CD4-positive, alpha-beta T cell treated with Interleukin-12 subunit alpha and Interleukin-12 subunit beta, for 1 hour (primary cell): Measurements from ENCODE around the gene FAM83F.

Source experiments
- DNase-seq: peaks from one replicate; pipeline ENCODE4 v3.0.0-alpha.2; 2020

The FAM83F gene

DNA sequence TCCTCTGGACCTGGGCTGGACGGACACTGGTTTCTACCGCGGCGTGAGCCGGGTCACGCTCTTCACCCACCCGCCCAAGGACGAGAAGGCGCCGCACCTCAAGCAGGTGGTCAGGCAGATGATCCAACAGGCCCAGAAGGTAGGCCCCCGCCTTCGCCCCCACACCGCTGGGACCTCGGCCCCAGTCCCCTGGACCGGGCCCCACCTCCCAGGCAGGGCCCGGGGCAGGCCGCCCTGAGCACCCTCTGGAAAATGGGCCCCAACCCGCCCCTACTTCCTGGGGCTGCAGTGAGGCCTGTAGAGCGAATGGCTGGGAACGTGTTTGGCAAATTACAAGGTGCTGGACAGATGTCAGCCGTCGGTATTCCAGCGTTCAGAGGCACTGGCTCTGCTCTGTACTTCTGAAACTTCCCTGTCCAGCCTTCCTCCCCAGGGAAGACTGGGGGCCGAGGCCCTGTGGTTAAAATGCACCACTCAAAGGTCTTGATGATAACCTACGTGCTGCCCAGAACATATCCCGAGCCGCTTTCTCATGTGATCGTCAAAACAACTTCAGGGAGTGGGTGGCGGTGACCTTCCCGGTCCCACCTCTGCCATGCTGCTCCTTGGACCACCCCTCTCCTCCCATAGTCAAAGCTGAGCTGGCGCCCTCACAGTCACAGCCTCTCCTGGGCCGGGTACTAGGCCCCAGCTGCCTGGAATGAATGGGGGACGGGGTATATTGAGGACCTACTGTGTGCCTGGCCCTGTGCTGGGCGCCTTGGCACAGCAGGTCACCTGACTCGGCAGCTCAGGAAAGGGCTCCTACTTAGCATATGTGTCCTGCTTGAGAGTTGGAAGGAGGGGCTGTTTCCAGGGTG is 869 bp downstream of the FAM83F start:
- no peak for DNase-seq

DNA sequence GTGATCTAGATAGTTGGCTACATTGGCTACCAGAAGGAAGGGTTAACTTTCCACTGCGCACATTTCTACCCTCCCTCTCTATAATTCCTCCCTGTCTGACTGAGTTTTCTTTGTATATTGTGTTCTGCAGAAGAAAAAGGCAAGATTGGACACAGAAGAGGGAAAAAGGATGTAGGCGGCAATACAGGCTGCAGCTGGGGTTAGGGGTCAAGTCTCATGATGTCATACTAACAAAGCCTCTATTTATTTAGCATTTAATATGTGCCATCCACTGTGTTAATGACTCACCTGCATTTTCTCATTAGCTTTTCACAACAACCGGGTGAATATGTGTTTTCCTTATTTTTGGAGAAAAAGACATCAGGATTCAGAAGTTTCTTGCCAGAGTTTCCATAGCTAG is 2.0 kb downstream of the FAM83F start:
- no peak for DNase-seq

DNA sequence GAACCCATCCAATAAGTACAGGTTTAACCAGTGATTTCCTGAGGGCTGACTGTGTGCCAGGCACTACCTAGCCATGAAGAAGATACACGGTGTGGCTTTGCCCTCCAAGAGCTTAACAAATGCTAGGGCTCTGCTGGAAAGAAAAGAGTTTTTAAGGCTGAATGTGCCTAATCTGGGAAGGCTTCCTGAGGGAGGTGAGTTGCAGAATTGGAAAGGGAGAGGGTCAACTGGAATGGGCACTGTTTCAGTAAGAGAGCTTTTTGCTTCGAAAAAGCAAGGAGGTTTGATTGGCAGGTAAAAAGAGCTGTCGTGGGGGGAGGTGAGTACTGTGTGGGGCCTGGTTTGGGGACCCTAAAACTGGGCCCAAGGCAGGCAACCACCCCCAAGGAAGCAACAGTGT is 2.7 kb downstream of the FAM83F start:
- no peak for DNase-seq

DNA sequence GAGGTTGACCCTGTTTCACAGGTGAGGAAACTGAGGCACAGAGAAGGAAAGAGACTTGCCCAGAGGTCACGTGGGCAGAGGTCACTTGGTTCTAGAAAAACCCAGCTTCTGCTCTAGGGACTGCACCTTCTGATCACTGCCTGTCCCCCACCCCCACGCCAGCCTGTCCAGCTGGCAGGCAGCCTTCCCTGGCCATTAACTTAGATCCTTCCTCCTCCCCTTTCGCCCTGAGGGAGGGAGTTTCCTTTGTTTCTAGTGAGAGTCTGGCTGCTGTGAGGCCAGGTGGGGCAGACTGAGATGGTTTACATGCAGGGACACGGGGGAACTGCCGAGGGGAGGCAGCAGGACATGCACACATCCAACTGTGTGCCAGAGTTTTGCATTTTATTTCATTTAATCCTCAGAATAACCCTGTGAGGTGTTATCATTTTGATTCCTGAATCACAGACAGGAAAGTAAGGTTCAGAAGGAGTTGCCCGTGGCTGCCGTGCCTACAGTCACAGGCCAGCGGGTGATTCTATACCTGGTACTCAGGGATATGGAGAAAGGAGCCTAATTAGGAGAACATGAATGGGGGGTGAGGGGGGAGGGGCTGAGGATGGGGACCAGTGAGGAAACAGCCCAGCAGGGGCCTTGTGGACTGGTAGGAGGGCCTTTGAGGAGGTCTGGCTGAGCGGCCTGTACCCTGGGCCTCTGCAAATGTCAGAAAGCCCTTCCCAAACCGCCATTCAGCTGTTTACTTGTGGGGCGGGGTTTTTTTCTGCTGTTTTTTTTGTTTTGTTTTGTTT is 3.4 kb downstream of the FAM83F start:
- DNase-seq, result no peak

DNA sequence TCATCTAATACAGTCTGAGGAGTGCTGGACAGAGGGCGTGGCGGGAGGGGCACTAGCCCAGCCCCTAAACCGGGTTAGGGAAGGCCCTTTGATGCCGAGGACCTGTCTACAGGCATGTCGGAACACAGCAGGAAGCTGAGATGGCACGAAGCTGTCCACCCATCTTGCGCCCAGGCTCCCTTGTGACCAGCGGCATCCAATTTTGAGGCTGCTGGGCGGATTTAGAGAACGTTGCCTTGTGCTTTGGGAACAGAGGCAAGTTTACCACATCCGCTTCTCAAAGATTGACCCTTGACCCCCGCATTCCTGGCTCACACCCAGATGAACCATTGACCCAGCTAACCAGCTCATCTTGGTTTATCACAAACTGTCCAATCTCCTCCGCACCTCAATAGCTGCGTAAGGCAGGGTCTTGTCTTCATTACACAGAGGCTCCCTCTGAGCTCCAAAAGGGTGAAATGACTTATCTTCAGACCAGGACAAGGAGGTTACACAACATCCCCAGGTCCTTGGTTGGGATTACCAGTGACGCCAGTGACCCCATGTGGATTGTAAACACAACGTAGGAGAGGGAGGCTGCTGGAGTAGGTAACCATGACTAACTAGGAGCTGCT is 4.5 kb downstream of the FAM83F start:
- DNase-seq, result no peak

DNA sequence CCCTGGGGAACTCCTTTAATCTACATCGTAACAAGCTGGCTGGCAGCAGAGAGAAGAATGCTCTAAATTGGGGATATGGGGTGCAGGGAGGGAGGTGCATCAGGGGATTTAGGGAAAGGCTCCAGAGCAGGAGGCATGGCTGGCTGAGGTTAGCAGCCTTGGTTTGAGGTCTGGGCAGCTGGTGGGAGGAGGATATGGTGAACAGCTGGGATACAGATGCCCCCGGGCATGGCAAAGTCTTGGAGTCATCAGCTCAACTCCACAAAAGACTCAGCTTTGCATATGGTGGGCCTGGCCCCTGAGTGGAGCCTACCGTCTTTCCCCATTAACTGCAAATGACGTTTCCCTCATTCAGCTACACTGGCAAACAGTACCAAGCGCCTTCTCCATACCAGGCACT is 5.4 kb downstream of the FAM83F start:
- DNase-seq, result no peak

DNA sequence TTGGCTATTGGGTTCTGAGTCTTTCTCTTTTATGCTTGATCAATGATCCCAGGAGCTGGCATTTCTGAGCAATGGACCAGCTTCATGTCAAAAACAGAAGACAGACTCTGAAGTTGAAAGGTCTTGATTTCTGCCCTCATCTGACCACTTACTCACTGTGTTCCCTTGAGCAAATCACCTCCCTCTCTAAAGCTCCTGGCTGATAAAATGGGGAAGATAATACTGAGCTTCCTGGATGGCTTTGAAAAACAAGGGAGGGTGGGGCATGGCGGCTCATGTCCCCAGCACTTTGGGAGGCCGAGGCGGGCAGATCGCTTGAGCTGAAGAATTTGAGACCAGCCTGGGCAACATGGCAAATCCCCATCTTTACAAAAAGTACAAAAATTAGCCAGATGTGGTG is 6.4 kb downstream of the FAM83F start:
- no peak for DNase-seq

DNA sequence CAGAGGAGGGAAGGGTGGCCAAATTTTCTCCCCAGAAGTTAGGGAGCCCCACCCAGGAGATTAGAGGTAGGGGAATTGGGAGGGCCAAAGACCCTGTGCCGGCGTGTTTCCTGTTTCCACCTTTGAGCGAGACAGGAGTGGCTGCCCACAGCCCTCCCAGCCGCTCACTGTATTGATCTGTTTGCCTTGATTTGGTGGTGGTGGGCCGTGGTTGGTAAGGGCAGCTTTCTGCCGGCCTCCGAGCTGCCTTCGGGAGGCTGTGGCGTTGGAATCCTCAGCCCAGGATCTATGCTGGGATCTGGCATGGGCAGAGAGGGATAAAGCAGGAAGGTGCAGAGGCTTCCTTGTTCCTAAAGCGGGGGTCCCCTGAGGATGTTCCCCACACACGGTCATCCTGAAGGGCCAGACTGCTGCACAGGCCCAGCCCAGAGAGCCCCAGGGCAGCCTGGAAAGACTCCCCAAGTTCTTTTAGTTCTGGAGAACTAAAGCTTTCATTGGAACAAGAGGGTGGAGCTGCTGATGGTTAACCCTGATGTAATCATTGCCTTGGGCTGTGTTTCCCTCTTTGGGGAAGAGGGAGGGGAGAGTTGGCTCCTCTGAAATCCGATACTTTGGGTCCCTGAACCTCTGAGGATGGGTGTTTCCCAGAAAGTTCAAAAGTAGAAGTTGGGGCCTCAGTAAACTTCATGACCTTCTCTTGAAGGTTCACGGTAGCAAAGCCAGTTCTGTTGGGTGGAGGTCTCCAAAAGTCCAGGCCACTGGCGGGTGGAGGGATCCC is 7.2 kb downstream of the FAM83F start:
- DNase-seq, result no peak

DNA sequence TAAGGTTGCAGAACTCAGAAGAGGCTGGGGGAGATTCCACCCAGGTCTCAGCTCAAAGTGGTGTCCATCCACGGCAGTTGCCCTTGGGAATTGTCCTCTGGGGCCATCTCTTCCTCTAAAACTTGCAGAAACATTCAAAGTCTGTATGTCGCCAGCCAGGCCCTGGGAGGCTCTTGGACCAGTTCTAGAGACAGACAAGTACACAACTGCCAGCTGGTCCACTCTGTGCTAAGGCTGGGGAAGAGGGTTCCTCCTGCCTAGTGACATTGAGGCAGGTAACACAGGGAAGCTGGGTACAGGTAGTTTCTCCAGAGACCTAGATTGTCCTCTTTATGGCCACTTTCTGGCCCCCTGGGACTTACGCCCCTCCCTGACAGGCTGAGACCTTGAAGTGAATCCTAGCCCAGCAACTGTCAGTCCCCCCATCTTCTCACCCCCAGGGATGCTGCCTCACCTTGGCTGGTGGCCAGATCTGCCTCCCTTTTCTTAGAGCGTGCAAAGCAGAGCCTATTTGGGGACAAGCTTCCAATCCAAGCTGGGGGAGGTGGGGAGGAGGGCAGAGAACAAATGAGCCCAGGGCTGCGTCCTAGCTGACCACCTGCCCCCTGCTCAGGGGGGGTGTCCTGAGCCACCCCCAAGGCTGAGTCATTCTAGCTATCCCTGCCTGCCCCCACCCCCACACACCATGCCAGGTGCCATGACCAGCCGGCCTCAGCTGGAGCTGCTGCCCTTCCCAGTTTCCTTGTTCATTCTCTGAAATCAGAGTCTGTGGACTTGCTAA is 8.4 kb downstream of the FAM83F start:
- no peak for DNase-seq

DNA sequence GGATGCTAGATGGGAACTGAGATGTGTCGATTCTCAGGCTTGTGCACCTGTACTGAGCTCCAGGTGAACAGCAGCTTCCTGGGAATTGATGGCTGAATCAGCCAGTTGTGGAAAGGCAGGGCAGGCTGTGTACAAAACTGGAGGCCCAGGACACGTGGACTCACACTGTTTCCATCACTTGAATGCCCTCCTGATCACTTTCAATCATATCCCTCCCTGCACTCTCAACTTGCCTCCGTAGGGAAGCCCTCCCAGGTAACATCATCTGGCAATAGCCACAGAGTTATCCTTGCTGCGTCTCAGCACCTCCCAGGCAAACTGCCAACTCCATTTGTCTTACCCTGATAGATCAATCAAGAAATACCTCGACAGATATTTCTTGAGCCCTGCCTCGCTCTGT is 10.1 kb downstream of the FAM83F start:
- DNase-seq, result no peak

DNA sequence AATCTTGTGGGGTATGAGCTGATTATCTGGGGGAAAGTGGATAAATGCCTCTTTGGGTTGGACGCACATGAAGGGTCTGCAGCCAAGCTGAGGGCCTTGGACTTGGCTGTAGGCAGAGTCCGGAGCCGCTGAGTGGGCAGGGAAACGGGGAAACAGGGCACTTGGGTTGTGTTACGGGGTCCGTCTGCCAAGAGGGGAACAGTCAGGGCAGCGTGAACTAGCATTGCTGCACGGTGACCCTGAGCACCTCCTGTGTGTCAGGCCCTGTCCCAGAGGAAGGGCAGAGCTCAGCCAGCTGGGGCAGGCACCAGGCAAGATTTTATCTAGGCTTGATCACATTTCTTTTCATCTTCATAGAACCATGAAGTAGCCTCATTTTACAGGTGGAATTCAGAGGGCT is 11.9 kb downstream of the FAM83F start:
- no peak for DNase-seq

DNA sequence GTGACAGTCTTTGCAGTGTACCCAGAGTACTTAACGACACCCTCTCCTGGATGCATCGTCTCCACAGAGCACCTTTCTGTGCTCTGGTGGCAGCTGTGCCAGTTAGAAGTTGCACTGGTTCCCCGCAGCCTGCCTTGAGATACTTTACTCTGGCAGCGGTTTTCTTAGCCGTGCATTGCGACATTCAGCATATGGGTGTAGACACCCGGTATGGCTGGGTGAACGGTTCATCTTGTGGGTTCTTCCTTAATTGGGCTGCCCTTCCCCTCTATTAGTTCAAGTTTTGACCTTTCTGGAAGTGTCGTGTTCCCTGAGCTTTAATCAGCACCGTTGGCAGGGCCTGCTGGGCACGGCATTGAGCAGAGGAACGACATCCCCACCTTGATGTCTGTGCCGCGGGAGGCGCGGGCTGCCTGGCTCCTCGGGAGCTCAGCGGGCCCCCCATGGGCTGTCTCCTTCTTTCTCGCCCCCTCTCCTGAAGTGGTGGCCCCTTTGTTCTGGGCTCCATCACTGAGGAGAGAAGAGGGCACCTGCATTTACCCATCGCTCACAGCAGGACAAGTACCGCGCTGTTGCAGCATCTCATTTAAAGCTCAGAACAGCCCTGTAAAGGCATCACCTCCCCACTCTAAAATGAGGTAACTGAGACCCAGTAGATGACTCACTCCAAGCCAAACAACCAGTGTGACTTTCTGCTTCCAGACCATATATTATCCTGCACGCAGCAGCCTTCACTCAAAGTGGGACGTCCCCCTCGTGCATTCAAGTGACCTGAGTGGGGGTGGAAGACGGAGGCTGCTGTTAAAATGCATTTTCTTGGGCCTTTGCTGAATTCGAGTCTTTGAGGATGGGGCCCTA is 13.3 kb downstream of the FAM83F start:
- DNase-seq, result no peak

DNA sequence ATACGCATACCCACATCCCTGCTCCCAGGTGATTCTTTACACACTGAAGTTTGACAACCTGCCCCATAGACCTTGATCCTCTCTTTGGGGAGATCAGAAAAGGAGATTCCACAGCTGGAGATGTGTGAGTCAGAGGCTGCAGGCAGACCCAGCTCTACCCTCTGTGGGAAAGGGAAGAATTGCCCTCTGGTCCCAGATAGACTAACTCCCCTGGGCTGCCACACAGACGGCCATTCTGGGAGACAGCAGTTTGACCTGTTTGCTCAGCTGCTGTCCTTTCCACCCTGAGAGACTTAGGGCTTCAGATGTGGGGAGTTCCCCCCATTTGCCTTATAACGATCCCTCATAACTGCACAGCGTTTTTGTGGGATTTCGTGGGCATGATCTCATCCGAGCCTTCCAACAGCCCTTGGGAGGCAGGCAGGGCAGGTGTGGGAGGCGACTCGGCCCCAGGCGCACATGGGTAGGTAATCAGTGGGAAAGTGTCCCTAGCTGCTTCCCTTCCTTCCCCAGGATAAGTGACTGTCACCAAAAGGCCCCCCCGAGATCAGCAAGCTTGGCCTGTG is 14.1 kb downstream of the FAM83F start:
- no peak for DNase-seq

DNA sequence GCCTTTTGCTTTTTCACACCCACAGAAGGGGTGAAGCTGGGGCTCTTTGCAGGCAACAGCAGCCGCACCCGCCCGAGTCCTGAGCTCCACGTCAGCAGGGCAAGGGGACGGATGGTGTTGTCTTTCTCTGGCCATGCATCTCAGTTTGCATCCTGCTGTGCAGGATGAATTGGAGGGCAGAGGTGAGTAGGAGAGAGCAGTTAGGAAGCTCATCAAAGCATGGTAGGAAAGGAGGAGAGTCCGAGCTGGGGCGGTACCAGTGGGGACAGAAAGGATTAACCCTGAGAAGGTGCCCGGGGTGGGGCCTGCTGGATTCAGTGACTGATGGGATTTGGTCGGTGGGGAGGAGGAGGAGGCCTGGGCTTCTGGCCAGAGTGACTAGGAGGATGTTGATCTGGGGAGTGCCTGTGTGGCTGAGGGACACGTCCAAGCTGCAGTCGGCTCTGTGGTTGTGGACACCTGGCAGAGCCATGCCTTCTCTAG is 14.6 kb downstream of the FAM83F start:
- no peak for DNase-seq

DNA sequence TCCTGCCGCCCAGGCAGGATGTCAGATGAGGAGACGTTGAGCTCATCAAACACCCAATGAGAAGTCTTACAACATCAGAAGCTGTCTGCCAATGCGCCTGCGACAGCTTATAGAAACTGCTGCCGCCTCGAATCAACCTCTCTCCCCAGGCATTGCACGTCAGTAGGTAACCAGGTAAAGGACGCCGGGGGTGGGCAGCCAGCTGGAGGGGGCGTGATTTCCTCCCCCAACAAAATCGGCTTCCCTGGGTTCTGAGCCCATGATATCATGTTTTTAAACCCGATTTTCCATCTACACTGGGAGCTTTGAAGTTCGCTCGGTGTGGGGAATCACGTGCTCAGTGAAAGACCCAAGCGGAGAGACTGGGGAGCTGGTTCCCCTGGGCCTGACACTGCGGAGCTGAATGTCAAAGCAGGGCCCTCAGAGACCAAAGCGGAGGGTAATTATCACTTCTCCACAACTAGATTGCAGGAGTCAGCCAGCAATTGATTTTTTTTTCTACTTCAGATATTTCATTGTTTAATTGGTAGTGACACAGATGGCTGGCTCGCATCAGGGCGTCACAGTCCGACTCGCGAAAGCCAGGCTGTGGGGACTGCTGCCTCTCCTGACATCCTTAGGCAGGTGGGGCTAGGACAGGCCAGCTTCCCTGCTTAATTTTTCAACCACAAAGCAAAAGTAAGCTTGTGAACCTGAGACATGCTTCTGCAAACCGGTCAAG is 15.4 kb downstream of the FAM83F start:
- DNase-seq, result peak; percentile 25

DNA sequence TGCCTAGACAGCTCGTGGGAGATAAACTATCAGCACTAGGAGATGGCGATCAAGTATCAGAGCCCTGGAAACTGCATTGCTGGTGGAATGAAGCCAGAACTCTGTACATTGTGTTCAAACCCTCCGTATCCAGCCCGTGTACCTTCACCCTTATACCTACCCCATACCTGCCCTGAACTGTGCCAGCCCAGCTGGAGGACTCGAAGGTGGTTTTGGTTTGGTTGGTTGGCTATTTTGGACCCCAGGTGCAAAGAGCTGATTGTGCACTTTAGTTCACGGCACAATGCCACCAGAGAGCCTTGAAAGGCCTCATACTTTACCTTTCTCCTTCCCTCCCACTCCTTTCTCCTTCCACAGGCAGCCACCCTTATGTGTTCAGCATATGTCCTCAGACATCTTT is 16.0 kb downstream of the FAM83F start:
- no peak for DNase-seq

DNA sequence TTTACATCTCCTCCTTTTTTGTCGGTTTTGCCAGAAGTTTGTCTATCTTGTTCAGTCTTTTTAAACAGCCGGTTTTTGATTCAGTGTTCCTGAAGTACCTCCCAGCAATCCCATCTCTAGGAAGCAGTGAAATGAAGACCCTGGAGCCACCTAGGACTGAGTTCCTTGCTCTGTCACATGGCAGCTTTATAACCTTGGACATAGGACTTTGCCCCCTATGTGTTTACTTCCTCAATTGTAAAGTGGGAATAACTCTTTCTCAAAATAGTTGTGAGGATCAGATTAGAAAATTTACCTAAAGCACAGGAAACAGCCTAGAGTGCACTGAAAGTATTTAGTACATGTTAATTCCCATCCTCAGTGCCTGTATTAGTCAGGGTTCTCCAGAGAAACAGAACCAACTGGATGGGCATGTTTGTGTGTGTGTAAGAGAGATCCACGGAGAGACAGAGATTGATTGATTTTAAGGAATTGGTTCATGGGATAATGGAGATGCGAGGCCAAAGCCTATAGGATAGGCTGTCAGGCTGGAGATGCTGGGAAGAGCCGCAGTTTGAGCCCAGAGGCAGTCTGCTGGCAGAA is 20.0 kb downstream of the FAM83F start:
- no peak for DNase-seq

DNA sequence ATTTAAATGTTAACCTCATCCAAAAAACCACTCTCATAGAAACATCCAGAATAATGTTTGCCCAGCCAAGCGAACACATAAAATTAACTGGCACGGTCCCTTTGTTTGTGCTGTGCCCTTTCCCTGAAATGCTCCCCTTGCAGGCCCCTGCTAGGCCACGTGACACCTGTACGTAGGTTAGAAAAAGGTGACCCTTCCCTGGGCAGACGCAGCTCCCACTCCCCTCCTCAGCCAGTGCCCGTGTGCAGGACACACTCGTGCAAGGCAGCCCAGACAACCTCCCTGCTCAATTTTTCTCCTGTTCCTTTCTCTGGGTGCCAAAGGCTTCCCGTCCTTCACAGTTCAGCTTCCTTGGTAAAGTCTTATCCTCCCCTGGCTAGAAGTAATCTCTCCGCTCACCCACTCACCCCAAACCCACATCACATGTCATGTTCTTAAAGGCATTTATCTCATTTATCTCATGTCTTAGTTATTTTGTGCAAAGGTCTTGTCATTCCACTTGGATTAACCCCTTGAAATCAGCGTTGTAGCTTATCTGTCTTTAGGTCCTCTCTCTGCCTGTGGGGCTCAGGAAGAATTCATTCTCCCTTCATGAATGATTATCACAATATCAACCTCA is 20.7 kb downstream of the FAM83F start:
- no peak for DNase-seq

DNA sequence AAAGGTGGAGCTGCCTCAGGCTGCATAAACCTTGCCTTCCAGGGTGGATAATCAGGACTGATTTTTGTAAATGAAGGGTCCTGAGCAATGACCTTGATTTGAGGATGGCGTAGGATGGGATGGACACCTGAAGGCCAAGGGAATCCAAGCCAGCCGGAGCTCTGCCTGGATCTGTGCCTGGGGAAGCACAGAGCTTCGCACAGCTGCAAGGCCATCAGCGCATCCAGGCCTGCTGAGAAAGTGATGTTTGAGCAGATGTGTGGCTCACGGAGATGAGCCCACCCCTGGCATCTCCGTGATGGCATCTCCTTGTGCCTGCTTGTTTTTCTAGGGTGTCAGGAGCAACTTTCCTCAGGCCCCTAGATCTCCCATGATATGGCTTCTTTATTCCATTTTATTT is 23.3 kb downstream of the FAM83F start:
- DNase-seq, result no peak
